Measurements from ENCODE around the gene ATP11B. TPM values are rescaled to one million over a fixed set of nuclear protein-coding genes. Genes with fewer than 3 reads are reported as not detected.

The ATP11B gene
- total RNA-seq, 6 experiments from 2014 or later = 43.9 to 60.5 (median 51.5) TPM

GRCh38 chr3:182811269-182811596, 17.9 kb downstream of the ATP11B start:
- no peak for TF ChIP-seq CTCF (IDR thresholded peaks at IDR 0.05)
- no peak overlapping the region for H3K27ac Mint-ChIP-seq
- H3K36me3 Mint-ChIP-seq (ENCODE audit: low read depth) = peaks cover 4% of the 10 kb centered on the region; the same call in 1 of the 2 replicates
- DNase-seq = no peak
- no peaks in the 10 kb centered on the region for H3K9me3 Mint-ChIP-seq
- peaks cover 66% of the 10 kb centered on the region for H3K4me1 Mint-ChIP-seq (ENCODE audit: low read depth)
- no peaks in the 10 kb centered on the region for H3K27me3 Mint-ChIP-seq (ENCODE audit: insufficient read depth)
- H3K4me3 Mint-ChIP-seq = no peak overlapping the region

- H3K36me3 Mint-ChIP-seq (ENCODE audit: low read depth) = peaks cover 4% of the 10 kb centered on the region; the same call in 1 of the 2 replicates
- H3K4me1 Mint-ChIP-seq (ENCODE audit: low read depth) = peaks cover 66% of the 10 kb centered on the region
- no peaks in the 10 kb centered on the region for H3K9me3 Mint-ChIP-seq
- H3K27me3 Mint-ChIP-seq (ENCODE audit: insufficient read depth) = no peaks in the 10 kb centered on the region
- no peak for TF ChIP-seq CTCF (IDR thresholded peaks at IDR 0.05)
- H3K4me3 Mint-ChIP-seq = no peak overlapping the region
- DNase-seq = no peak
- H3K27ac Mint-ChIP-seq = no peak overlapping the region
Observed at GRCh38 chr3:182812123-182812522, 18.8 kb downstream of the ATP11B start.

GRCh38 chr3:182814419-182815062, 21.2 kb downstream of the ATP11B start:
- peaks cover 4% of the 10 kb centered on the region; the same call in 1 of the 2 replicates for H3K36me3 Mint-ChIP-seq (ENCODE audit: low read depth)
- H3K4me1 Mint-ChIP-seq (ENCODE audit: low read depth) = peaks cover 51% of the 10 kb centered on the region
- DNase-seq = no peak
- H3K4me3 Mint-ChIP-seq = no peak overlapping the region
- no peak overlapping the region for H3K27ac Mint-ChIP-seq
- TF ChIP-seq CTCF (IDR thresholded peaks at IDR 0.05) = no peak
- no peaks in the 10 kb centered on the region for H3K9me3 Mint-ChIP-seq
- no peaks in the 10 kb centered on the region for H3K27me3 Mint-ChIP-seq (ENCODE audit: insufficient read depth)

- Mint-ChIP-seq H3K9me3 (no peaks in the 10 kb centered on the region), H3K4me3 (no peak overlapping the region), H3K4me1 (ENCODE audit: low read depth) (peaks cover 41% of the 10 kb centered on the region), H3K36me3 (ENCODE audit: low read depth) (peaks cover 2% of the 10 kb centered on the region), H3K27ac (no peak overlapping the region), H3K27me3 (ENCODE audit: insufficient read depth) (no peaks in the 10 kb centered on the region)
- DNase-seq = no peak
- no peak for TF ChIP-seq CTCF (IDR thresholded peaks at IDR 0.05)
Observed at GRCh38 chr3:182816181-182816580, 22.9 kb downstream of the ATP11B start.

- no peak overlapping the region for H3K4me3 Mint-ChIP-seq
- peaks cover 21% of the 10 kb centered on the region for H3K36me3 Mint-ChIP-seq (ENCODE audit: low read depth)
- H3K27me3 Mint-ChIP-seq (ENCODE audit: insufficient read depth) = no peaks in the 10 kb centered on the region
- H3K9me3 Mint-ChIP-seq = peaks cover 2% of the 10 kb centered on the region; the same call in 1 of the 2 replicates
- H3K4me1 Mint-ChIP-seq (ENCODE audit: low read depth) = peaks cover 28% of the 10 kb centered on the region
- H3K27ac Mint-ChIP-seq = no peak overlapping the region
- TF ChIP-seq CTCF (IDR thresholded peaks at IDR 0.05) = no peak
- no peak for DNase-seq
Observed at GRCh38 chr3:182818296-182818978, 25.1 kb downstream of the ATP11B start.

Measured in HFFc6 (cell line).